HG03095 (cell line): ENCODE data around the gene NRN1L.
"Not testable (repeated sequence)": the region's sequence is repeated elsewhere in the genome, so short reads cannot be mapped to it uniquely, and the experiment has no call there.

Experiments
- ATAC-seq: cut with Tn5 transposase; IDR thresholded peaks from one replicate; pipeline ENCODE4 v1.9.1; 2021; ENCODE audit warnings: moderate library complexity; ENCODE audit not compliant: unreplicated experiment

The NRN1L gene

DNA sequence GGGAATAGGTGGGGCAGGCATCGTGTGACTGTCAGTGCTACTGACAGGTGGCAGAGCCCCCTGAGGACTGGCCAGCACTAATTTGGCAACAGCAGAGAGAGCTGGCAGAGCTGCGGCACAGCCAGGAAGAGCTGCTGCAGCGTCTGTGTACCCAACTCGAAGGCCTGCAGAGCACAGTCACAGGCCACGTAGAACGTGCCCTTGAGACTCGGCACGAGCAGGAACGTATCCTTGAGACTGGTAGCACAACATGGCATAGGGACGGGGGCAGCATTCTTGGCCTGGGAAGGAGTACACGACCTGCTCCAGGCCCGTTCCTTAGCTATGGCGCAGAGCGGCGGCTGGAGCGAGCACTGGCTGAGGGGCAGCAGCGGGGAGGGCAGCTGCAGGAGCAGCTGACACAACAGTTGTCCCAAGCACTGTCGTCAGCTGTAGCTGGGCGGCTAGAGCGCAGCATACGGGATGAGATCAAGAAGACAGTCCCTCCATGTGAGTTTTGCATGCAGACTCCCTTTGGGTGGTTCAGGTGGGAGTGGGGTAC lies 3.0 kb upstream of the NRN1L start:
- no peak for ATAC-seq

DNA sequence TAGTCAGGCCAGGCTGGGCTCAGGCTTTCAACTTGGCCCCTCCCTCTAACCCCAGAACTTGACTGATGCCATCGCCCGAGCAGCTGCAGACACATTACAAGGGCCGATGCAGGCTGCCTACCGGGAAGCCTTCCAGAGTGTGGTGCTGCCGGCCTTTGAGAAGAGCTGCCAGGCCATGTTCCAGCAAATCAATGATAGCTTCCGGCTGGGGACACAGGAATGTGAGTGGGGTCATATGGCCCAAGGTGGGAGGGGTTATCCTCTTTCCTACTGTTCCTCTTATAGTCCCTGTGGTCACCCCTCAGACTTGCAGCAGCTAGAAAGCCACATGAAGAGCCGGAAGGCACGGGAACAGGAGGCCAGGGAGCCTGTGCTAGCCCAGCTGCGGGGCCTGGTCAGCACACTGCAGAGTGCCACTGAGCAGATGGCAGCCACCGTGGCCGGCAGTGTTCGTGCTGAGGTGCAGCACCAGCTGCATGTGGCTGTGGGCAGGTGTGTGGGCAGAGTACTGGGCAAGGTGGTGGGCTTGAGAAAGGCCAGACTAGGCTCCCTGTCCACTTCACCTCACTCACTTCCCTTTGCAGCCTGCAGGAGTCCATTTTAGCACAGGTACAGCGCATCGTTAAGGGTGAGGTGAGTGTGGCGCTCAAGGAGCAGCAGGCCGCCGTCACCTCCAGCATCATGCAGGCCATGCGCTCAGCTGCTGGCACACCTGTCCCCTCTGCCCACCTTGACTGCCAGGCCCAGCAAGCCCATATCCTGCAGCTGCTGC lies 2.1 kb upstream of the NRN1L start:
- ATAC-seq: no peak

DNA sequence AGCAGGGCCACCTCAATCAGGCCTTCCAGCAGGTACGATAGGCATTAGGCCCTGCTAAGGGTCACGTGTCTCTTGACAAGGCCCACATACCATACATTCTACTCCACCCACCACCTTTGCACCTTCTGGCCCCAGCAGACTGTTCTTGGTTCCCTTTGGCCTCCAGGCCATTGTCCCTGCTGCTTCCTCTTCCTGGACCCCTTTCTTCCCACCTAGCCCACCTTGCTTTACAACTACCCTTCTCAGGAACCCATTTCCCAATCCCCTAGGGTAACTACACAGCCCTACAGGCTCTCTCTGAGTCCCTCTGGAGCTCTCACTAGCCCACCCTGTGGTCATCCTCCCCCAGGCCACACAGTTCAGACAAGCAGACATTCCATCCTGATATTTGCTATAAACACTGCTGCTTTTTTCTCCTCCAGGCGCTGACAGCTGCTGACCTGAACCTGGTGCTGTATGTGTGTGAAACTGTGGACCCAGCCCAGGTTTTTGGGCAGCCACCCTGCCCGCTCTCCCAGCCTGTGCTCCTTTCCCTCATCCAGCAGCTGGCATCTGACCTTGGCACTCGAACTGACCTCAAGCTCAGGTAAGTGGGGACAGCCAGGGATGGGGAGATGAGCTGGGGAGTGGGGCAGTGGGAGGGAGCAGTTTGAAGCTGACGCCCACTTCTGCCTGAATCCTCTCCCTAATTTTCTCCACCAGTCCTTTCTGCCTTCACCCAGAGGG lies 1.4 kb upstream of the NRN1L start:
- ATAC-seq: no peak

DNA sequence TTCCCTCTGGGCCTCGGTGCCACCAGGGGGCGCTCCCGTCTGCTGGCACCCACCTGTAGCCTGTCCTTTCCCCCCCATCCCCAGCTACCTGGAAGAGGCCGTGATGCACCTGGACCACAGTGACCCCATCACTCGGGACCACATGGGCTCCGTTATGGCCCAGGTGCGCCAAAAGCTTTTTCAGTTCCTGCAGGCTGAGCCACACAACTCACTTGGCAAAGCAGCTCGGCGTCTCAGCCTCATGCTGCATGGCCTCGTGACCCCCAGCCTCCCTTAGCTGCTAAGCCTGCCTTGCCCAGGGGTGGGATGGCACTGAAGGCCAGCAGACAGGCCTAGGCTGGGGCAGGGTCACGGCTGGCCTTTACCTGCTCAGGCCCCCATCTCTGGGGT lies 818 bp upstream of the NRN1L start:
- ATAC-seq: no peak

DNA sequence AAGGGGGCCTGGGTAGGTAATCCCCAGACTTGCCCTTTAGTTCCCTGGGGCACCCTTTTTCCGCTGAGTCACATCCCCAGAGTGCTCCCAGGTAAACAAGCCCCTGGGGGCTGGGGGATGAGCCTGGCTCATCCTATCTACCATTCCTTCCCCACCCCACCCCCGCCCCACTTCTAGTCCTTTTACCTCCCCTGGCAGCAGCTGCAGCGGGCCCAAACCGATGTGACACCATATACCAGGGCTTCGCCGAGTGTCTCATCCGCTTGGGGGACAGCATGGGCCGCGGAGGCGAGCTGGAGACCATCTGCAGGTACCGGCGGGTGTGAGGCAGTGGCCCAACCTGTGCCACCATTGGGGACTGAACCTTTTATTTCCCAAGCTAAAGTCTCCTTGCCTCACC lies 860 bp downstream of the NRN1L start:
- no peak for ATAC-seq

DNA sequence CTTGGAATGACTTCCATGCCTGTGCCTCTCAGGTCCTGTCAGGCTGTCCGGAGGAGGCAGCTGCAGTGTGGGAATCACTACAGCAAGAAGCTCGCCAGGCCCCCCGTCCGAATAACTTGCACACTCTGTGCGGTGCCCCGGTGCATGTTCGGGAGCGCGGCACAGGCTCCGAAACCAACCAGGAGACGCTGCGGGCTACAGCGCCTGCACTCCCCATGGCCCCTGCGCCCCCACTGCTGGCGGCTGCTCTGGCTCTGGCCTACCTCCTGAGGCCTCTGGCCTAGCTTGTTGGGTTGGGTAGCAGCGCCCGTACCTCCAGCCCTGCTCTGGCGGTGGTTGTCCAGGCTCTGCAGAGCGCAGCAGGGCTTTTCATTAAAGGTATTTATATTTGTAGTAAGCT lies 1.3 kb downstream of the NRN1L start:
- no peak for ATAC-seq

DNA sequence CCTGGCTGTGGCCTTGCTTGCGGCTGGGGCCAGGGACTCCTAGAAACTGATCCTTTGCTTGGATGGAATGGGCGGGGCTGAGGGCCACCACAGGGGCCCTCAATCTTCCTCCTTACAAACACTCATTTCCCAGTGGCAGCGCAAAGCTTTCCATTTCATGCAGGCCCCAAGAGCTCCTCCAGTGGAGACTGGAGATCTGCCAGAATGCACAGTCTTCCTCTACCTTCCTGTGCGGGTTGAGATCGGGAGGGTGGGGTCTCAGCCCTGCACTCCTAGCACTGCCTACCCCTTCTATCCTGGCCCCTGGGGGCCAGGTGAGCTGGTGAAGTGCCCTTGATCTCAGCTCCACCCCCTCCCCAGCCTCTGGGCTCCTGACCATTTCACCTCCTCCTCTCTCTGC lies 1.7 kb downstream of the NRN1L start:
- ATAC-seq: no peak

DNA sequence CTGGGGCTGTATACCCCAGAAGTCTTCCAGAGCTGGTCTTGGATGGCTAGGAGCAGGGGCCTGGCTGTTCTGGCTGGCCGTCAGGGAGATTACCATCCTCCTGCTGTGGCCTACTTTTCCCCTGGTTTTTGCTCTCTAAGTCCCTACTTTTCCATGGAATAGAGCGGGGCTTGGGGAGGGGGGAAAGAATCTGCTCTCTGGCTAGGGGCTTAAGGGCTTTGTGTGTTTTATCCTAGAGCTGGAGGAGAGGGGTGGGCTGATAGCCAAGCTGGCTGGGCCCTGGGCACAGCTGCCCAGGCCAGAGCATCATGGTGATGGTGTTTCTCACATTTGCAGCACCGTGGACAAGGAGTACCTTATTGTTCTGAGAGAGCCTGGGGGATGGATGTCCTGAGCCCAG lies 3.6 kb downstream of the NRN1L start:
- no peak for ATAC-seq

DNA sequence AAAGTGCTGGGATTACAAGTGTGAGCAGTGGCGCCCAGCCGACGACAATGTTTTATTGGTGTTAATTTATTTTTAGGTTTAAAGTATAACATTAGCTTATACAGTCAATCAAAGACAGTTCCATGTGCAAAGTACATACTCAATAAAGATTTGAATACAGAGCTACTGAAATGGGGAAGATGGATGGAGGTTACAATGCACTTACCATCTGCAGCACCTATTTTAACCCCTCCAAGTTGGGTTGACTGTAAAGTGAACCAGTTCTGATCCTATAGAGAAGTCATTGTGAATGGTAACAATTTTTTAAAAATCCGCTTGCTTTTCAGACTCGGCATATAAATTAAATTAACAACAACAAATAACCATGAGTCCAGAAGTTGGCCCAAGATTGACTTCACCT lies 7.7 kb downstream of the NRN1L start:
- no peak for ATAC-seq

DNA sequence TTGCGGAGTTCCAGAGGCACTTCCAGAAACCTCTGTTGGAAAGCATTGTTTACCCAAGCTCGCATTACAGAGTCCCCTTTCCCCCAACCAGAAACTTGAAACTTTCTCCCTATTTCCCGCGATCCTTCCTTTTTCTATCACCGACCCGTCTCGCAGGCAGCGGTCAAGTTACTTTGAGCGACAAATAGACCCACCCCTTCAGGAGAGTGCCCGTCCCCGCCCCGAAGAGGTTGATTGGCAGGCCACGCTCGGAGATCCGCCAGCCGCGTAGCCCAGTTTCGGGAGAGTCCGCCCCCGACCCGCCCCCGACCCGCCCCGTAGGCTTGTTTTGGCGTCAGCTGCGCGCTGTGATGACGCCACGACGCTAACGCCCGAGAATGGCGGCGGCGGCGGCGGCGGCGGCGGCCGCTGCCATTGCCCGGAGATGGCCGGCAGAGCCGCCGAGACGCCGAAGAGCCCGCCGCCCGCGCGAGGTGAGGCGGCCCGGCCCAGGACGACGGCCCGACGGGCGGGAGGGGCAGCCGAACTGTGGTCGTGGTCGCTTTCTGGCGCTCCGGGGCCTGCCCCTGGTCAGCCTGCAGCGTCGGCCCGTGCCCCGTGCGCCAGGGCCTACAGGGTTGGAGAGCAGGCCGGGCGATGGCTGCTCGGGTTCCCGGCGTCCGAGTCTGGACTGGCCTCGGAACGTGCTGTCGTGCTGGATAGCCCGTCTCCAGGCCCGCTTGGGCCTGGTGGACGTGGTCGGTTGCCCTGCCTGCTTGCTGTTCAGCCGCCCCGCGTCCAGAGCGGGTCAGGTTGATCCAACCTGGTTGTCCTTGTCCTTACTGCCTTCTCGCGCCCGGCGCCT lies 8.4 kb downstream of the NRN1L start, which contains the start of gene PSKH1:
Gene PSKH1 (plus strand): TSS at position 356 of the 844 bp plus-strand sequence. CDS start 15,496 bp downstream, outside the sequence.
- peak; percentile 87 for ATAC-seq

DNA sequence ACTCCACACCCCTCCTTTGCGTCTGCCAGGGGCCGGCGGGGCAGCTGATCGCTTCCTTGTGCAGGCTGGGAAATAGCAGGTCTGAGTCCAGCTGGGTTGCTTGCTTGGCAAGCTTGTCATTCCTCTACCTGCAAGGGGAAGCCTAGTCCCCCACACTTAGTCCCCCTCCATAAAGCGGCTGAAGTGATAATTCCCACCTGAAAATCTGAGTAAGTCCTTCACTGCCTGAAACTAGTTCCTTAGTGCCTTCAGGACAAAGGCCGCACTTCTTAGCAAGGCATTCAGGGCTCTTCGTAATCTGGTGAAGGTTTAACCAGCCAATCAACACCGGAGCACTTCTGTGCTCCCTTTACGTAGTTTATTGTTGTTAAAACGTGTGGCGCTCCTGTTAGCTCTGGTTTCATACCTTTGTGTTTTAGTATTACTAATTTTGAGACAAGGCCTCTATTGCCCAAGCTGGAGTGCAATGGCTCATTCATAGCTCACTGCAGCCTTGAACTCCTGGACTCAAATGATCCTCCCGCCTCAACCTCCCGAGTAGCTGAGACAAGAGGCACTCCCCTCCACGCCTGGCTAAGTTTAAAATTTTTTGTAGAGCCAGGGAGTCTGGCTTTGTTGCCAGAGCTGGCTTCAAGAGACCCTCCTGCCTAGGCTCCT lies 9.2 kb downstream of the NRN1L start:
- ATAC-seq: peak; percentile 5

DNA sequence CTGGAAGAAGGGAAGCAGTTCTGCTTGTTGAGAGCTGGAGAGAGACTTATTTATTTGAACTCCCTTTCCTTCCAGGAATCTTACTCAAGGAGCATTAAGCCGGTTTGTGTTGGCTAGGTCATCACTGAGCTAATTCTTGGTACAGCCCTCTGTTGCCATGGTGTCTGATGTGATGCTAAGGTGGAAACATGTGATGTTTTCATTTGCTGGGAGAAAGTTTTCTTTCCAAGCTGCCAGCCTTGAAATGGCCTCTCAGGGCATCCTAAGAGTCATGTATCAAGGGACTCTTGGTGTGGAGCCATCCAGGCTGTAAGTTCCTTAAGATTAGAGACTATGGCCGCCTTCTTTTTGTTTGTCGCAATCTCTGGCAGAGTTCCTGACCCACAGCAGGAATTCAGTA lies 12.5 kb downstream of the NRN1L start:
- no peak for ATAC-seq

DNA sequence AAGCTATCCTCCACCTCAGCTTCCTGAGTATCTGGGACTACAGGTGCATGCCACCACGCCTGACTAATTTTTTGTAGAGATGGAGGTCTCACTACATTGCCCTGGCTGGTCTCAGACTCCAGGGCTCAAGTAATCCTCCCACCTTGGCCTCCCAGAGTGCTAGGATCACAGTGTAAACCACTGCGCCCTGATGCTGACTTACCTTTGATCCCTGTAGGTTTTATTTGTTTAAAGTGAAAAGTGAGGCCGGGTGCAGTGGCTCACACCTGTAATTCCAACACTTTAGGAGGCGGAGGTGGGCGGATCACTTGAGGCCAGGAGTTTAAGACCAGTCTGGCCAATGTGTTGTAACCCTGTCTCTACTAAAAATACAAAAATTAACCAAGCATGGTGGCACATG lies 17.0 kb downstream of the NRN1L start:
- no peak for ATAC-seq

DNA sequence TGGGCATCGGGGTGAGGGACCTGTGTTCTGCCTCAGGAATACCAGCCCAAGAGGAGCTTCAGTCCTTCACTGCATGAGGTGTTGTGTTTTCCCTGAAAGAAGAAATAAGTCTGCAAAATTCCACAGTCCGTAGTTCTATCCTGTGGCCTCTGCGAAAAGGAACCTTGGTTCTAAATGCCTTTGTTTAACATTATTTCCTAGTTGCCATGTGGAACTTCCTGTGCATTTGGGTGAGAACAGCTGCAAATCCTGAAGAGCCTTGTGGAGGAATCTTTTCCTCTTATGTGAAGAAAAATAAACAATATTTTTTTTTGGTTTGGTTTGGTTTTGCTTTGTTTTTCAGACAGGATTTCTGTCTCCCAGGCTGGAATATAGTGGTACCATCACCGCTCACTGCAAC lies 18.1 kb downstream of the NRN1L start:
- ATAC-seq: no peak

DNA sequence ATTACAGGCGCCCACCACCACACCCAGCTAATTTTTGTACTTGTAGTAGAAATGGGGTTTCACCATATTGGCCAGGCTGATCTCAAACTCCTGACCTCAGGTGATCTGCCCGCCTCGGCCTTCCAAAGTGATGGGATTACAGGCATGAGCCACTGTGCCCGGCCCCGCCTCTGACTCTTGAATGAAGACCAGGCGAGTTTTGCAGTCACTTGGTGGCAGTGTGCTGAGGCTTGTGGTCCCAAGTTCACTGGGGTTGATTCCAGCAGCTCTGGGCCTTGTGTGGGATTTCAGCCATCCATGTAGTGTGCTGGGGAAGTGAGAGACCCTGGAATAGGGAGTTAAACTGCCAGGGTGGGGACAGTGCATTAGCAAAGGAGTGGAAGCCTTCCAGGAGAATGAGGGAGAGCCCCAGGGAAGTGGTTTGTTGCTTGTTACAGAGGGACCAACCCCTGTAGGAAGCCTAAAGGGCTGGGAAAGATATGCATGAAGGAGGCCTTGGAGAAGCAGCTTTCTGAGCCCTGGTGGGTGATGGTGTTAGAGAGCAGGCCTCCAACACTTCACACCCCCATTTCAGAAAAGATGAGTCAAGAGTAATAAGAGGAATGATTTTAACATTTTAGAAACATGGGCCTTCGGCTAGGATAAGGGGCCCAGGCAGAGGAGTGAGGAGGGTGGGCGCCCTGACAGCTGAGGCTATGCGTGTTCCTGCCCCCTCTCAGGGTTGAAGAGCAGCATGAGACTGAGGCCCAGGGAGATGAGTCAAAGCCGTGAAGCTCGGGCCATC lies 22.9 kb downstream of the NRN1L start:
- no peak for ATAC-seq

DNA sequence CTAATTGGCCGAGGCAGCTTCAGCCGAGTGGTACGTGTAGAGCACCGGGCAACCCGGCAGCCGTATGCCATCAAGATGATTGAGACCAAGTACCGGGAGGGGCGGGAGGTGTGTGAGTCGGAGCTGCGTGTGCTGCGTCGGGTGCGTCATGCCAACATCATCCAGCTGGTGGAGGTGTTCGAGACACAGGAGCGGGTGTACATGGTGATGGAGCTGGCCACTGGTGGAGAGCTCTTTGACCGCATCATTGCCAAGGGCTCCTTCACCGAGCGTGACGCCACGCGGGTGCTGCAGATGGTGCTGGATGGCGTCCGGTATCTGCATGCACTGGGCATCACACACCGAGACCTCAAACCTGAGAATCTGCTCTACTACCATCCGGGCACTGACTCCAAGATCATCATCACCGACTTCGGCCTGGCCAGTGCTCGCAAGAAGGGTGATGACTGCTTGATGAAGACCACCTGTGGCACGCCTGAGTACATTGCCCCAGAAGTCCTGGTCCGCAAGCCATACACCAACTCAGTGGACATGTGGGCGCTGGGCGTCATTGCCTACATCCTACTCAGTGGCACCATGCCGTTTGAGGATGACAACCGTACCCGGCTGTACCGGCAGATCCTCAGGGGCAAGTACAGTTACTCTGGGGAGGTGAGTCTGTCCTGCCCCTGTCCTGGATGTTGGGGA lies 24.5 kb downstream of the NRN1L start:
- no peak for ATAC-seq

DNA sequence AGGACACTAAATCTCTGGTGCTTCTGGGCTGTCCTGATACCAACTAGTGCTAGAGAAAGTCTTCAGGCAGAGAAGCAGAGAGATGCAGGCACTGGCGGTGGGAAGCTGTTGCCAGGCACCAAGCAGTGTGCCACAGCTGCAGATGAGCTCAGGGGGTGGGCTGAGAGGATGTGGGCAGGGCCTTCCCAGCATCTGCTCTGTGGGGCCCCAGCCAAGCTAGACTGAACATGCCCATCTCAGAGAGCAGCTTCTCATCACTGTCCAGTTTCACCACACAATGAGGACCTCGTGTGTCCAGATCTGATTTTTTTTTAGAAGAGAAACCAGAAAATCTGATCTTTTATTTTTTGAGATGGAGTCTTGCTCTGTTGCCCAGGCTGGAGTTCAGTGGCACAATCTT lies 25.5 kb downstream of the NRN1L start:
- no peak for ATAC-seq

DNA sequence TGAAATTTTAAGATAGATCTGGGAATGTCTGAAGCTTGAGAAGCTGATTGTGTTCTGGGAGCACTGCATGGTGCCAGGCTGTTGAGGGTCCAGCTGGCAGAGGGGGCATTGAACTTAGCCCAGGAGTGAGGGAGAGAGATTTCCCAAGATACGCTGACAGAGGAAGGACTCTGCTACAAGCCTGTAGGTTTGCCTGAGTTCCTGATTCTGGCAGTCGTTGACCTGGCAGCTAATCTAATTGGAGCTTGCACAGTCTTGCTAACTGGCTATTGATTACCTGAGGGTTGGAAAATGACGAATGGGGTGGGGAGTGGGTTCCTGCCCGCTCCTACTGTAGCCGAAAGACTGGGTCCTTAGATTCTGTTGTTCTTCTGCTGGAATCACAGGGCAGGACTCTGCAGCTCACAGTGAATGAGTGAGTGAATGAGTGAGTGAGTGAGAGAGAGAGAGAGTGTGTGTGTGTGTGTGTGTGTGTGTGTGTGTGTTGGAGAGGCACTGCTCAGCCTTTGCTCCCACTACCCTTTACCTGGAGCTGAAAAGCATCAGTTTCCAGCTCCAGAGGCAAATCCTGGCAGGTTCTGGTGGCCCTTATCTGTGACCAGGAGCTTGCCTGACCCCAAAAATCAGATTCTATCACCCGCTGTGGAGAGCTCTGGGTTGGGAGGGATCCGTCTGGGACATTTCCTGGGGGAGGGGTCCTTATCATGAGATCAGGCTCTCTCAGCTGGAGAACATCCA lies 30.2 kb downstream of the NRN1L start:
- ATAC-seq: no peak

DNA sequence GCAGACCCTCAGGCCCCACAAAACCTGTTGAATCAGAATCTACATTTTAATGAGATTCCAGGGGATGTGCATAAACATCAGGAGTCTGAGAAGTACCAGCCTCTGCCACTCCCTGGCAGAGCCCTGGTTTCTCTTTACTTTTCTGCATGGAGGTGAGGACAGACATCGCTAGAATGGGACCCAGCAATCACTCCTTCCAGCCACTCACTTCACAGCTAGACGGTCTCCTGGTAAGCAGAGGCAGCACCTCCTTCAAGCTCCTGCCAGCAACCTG lies 30.7 kb downstream of the NRN1L start:
- ATAC-seq: not testable (repeated sequence)
